K562 (cell line): ENCODE data around the gene MAP3K12. TPM values are rescaled to one million over a fixed set of nuclear protein-coding genes. Genes with fewer than 3 reads are reported as not detected.

Source experiments
- ARID1B ChIP-seq: fragments of 450-650 bp; IDR thresholded peaks from 2 replicates; pipeline ENCODE4 v1.6.1; 2016; ENCODE audit warnings: antibody characterized with exemption, mild to moderate bottlenecking, inconsistent platforms
- CHD2 ChIP-seq: IDR thresholded peaks from 2 replicates; pipeline ENCODE4 v1.6.1; 2011; ENCODE audit warnings: low read depth, low read length
- DIDO1 ChIP-seq: fragments of 450-650 bp; IDR thresholded peaks from 2 replicates; pipeline ENCODE4 v1.6.1; 2016; ENCODE audit warnings: low read depth, missing biosample characterization, missing genetic modification characterization
- E2F8 ChIP-seq: fragments of 450-650 bp; IDR thresholded peaks from 2 replicates; pipeline ENCODE4 v1.7.1; 2018; ENCODE audit warnings: mild to moderate bottlenecking, low read depth; ENCODE audit not compliant: partially characterized antibody
- FOSL1 ChIP-seq: fragments of 200-800 bp; sonication (Bioruptor generic); conservative IDR thresholded peaks from 2 replicates; pipeline ENCODE4 v1.6.1; 2016; ENCODE audit warnings: missing genetic modification characterization, missing compliant biosample characterization
- KDM1A ChIP-seq, 2 experiments: fragments of 450-650 bp; IDR thresholded peaks; 2 replicates each; pipeline ENCODE4 v1.6.1; 2016; ENCODE audit warnings: mild to moderate bottlenecking in 2 of 2
- RBBP5 ChIP-seq: fragments of 200-600 bp; sonication (generic); IDR thresholded peaks from 2 replicates; pipeline ENCODE4 v1.6.1; 2012; ENCODE audit warnings: borderline replicate concordance, mild to moderate bottlenecking, low read length, control low read depth, inconsistent platforms; ENCODE audit not compliant: insufficient read depth, poor library complexity, severe bottlenecking
- SAP30 ChIP-seq: fragments of 200-600 bp; sonication (generic); IDR thresholded peaks from 2 replicates; pipeline ENCODE4 v1.6.1; 2012; ENCODE audit warnings: borderline replicate concordance, low read depth, mild to moderate bottlenecking, moderate library complexity, low read length, control low read depth, inconsistent platforms; ENCODE audit not compliant: insufficient read depth, poor library complexity, severe bottlenecking
- SLC30A9 ChIP-seq: fragments of 250-450 bp; sonication (Bioruptor Pico); IDR thresholded peaks from 2 replicates; pipeline ENCODE4 v1.8.0; 2022; ENCODE audit warnings: mild to moderate bottlenecking, moderate library complexity
- SRSF7 ChIP-seq: fragments of 200-400 bp; formaldehyde crosslinking; optimal IDR thresholded peaks from 2 replicates; pipeline ENCODE3; 2017; ENCODE audit warnings: mild to moderate bottlenecking, low read depth, low read length
- ZBTB7A ChIP-seq: IDR thresholded peaks from 2 replicates; pipeline ENCODE4 v1.6.1; 2011; ENCODE audit warnings: low read depth, mild to moderate bottlenecking, low read length, moderate library complexity, borderline replicate concordance; ENCODE audit not compliant: control insufficient read depth
- ZNF444 ChIP-seq: fragments of 250-450 bp; sonication (Bioruptor Pico); IDR thresholded peaks from 2 replicates; pipeline ENCODE4 v1.4.0; 2020; ENCODE audit warnings: mild to moderate bottlenecking, moderate library complexity
- ZNF644 ChIP-seq: fragments of 200-800 bp; sonication (Bioruptor generic); IDR thresholded peaks from 2 replicates; pipeline ENCODE4 v1.6.1; 2016; ENCODE audit warnings: low read depth, missing genetic modification characterization, missing compliant biosample characterization
- ZNF696 ChIP-seq: fragments of 250-450 bp; sonication (Bioruptor Pico); conservative IDR thresholded peaks from 2 replicates; pipeline ENCODE4 v1.4.0; 2020; ENCODE audit warnings: mild to moderate bottlenecking, moderate library complexity
- polyA plus RNA-seq, 8 experiments: library from polyadenylated mRNA; depleted of rRNA in 4 of 8; stranded (reverse) in 5 of 8; unstranded in 3 of 8; fragments of >200 nt; fragmentation: Nextera tagmentation in 2 of 8; fragmentation: Illumina TruSeq in 1 of 8; extraction: Ambion mirVana in 2 of 8; extraction: Trizol in 1 of 8; gene quantifications; 2 replicates each; pipeline versions ENCODE4 v1.2.1 to v1.2.3, GENCODE V29; 2011 to 2014; ENCODE audit warnings: inconsistent platforms in 1 of 8, missing spikeins in 1 of 8
- total RNA-seq, 7 experiments: library from RNA; depleted of rRNA in 6 of 7; stranded (reverse); fragments of >200 nt in 6 of 7; fragmentation: Illumina TruSeq in 2 of 7; extraction: Trizol in 2 of 7; gene quantifications; 2 replicates each; pipeline versions ENCODE4 v1.2.1 to v1.2.3, GENCODE V29; 2011 to 2021; ENCODE audit warnings: low replicate concordance in 1 of 7
- TF ChIP-seq, protein P1 (sequence below): sonication (generic); formaldehyde crosslinking; IDR thresholded peaks from 2 replicates; pipeline ENCODE4 v1.8.0; 2022; ENCODE audit warnings: missing genetic modification reagents, mild to moderate bottlenecking, moderate library complexity, borderline replicate concordance
- TF ChIP-seq, protein P2 (sequence below): fragments of 250-450 bp; sonication (Bioruptor Pico); IDR thresholded peaks from 2 replicates; pipeline ENCODE4 v1.5.0; 2021

MAP3K12 gene
- total and polyA plus RNA-seq, 9 of the 15 experiments (the other 6 are each of a cell fraction or from before 2014, with no cell fraction given): 0.10 to 2.4 (median 1.6) TPM

DNA sequence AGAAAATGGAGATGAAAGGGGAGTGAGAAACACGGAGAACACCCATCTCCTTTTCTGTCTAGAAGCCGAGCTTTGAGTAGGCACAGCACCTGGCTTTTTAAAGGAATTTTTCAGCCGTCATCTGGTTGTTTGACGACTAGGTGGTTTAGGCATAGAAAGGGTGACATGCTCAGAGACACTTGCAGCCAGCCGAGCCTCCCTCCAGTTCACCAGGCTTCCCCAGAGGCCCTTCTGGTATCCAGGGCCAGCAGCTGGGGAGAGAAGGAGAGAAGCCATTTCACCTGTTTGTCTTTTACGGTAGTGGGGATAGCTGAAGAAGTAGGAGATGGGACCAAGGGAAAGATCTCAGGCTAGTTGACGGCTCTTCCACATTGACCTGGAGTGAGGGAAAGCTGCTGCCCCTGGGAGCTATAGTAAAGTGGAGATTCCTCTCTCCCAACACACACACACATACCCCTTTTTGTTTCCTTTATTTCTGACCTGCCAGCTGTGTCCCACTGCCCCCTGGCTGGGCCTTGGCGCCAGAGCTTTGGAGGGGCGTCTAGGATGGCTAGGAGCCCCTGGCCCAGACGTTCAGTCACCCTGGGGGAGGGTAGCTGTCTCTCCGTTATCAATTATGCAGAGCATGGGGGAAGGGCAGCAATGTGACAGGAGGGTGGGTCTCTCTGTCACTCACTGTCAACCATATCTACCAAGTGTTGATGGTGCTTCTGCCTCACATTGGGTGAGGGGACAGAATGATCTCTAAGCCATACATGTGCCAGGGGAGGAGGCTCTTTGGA lies 5.5 kb downstream of the MAP3K12 start (continued):
- 0 out of 2 replicates have a peak, but pooled peaks have one; percentile 30 for TF ChIP-seq ARID1B
- TF ChIP-seq, protein P1, sequence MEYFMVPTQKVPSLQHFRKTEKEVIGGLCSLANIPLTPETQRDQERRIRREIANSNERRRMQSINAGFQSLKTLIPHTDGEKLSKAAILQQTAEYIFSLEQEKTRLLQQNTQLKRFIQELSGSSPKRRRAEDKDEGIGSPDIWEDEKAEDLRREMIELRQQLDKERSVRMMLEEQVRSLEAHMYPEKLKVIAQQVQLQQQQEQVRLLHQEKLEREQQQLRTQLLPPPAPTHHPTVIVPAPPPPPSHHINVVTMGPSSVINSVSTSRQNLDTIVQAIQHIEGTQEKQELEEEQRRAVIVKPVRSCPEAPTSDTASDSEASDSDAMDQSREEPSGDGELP (CRISPR knock-in tag): peak; percentile 62; the same call in 1 of the 2 replicates
- TF ChIP-seq ZNF696 (CRISPR knock-in tag): no peak
- no peak for TF ChIP-seq FOSL1
- peak; percentile 40; the same call in 1 of the 2 replicates for TF ChIP-seq CHD2
- TF ChIP-seq RBBP5: peak; percentile 30
- TF ChIP-seq ZNF444 (CRISPR knock-in tag): no peak
- no peak for TF ChIP-seq ZNF644 (tag)
- TF ChIP-seq E2F8: no peak
- no peak for TF ChIP-seq KDM1A (IDR thresholded peaks at IDR 0.05)
- TF ChIP-seq, protein P2, sequence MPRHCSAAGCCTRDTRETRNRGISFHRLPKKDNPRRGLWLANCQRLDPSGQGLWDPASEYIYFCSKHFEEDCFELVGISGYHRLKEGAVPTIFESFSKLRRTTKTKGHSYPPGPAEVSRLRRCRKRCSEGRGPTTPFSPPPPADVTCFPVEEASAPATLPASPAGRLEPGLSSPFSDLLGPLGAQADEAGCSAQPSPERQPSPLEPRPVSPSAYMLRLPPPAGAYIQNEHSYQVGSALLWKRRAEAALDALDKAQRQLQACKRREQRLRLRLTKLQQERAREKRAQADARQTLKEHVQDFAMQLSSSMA (CRISPR knock-in tag): no peak
- TF ChIP-seq DIDO1 (tag): no peak
- no peak for TF ChIP-seq SAP30
- TF ChIP-seq SRSF7: no peak
- no peak for TF ChIP-seq SLC30A9 (CRISPR knock-in tag)
- peak; percentile 68; the same call in 1 of the 2 replicates for TF ChIP-seq ZBTB7A
